Fibroblast of the conjunctiva (primary cell): ENCODE data around the gene IGF1R.

Experiments
- DNase-seq: peaks from one replicate; pipeline ENCODE4 v3.0.0-alpha.2; 2010; ENCODE audit warnings: low read depth

IGF1R gene

GRCh38 chr15:98943051-98943508 lies 294.7 kb downstream of the IGF1R start:
- DNase-seq, result no peak

GRCh38 chr15:98943601-98944151 lies 295.3 kb downstream of the IGF1R start:
- peak; percentile 17 for DNase-seq

GRCh38 chr15:98946301-98947255 lies 298.2 kb downstream of the IGF1R start:
- DNase-seq, result no peak

GRCh38 chr15:98948456-98948855 lies 300.1 kb downstream of the IGF1R start:
- no peak for DNase-seq

GRCh38 chr15:98948941-98949340 lies 300.6 kb downstream of the IGF1R start:
- DNase-seq, result no peak

GRCh38 chr15:98949624-98950023 lies 301.3 kb downstream of the IGF1R start:
- no peak for DNase-seq

GRCh38 chr15:98950248-98950647 lies 301.9 kb downstream of the IGF1R start:
- DNase-seq, result no peak

- no peak for DNase-seq
Observed at GRCh38 chr15:98951004-98951403, 302.7 kb downstream of the IGF1R start.

- DNase-seq, result no peak
Observed at GRCh38 chr15:98951493-98952320, 303.4 kb downstream of the IGF1R start.

GRCh38 chr15:98952381-98952803 lies 304.1 kb downstream of the IGF1R start:
- DNase-seq, result no peak

- DNase-seq, result no peak
Observed at GRCh38 chr15:98953000-98953787, 304.9 kb downstream of the IGF1R start.

GRCh38 chr15:98953968-98954367 lies 305.6 kb downstream of the IGF1R start:
- no peak for DNase-seq

- peak; percentile 23 for DNase-seq
Observed at GRCh38 chr15:98954411-98954810, 306.1 kb downstream of the IGF1R start.

GRCh38 chr15:98955331-98955730 lies 307.0 kb downstream of the IGF1R start:
- no peak for DNase-seq

GRCh38 chr15:98955961-98956723 lies 307.8 kb downstream of the IGF1R start:
- no peak for DNase-seq

- DNase-seq, result no peak
Observed at GRCh38 chr15:98956796-98957553, 308.6 kb downstream of the IGF1R start.

GRCh38 chr15:98957655-98958054 lies 309.3 kb downstream of the IGF1R start:
- DNase-seq, result no peak

GRCh38 chr15:98958076-98958475 lies 309.7 kb downstream of the IGF1R start:
- no peak for DNase-seq

- DNase-seq, result no peak
Observed at GRCh38 chr15:98958918-98959639, 310.7 kb downstream of the IGF1R start.
